ENCODE measurements around the gene CAPN3.
A peak's percentile ranks its signal among the peaks of the same experiment; 100 is the strongest.

The CAPN3 gene

DNA sequence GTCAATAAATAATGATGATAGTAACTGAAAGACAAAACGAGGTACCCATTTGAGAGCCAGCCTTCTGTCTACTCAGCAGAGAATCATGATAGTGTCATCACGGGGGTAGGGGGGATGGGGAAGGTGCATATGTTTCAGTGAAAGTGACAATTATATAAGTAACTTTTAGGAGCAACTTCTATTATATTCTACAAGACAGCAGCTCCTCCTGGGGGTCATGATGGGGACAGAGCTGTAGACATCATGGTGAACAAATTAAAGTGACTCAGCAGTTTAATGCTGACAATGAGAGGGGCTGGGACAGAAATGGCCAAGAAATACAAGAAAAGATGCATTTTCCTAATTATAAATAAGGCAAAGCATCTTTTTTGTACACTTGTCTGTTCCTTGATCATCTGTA is 11.8 kb downstream of the CAPN3 start:
- no peak for DNase-seq
- no peaks in the 10 kb centered on the region for H3K27me3 Mint-ChIP-seq
- H3K4me1 Mint-ChIP-seq: no peaks in the 10 kb centered on the region
- no peak overlapping the region for H3K27ac Mint-ChIP-seq
- no peak overlapping the region for H3K4me3 Mint-ChIP-seq
- ATAC-seq: no peak
- H3K9me3 Mint-ChIP-seq: no peaks in the 10 kb centered on the region

- Mint-ChIP-seq H3K9me3 (peaks cover 5 to 13% of the 10 kb centered on the region in 2 donors), H3K4me1 (no peaks in the 10 kb centered on the region), H3K27ac (no peak overlapping the region), H3K27me3 (no peaks in the 10 kb centered on the region), H3K4me3 (no peak overlapping the region)
- ATAC-seq (no peak), DNase-seq (no peak)
Observed at GRCh38 chr15:42373274-42373673, 14.0 kb downstream of the CAPN3 start.

DNA sequence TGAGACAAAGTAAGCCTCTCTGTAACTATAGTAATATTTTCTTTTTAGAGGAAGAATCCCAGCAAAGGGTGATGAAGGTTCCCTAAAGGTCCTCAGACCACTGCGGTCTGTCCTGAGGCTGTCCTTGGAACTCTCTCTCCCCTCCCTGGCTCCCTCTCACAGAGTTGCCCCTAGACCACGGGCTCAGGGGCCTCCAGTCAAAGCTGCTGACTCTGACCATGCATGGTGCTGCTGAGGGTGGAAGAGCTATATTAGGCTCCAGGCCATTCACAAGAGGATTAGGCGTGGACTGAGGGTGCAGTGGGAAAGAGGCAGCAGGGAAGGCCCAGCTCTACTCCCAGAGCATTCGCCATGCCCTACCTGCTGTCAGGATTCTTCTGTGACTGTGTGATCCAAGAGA is 14.6 kb downstream of the CAPN3 start:
- DNase-seq (no peak), ATAC-seq (no peak)
- Mint-ChIP-seq H3K9me3 (peaks cover 5 to 19% of the 10 kb centered on the region in 2 donors), H3K27ac (no peak overlapping the region), H3K4me3 (no peak overlapping the region), H3K27me3 (no peaks in the 10 kb centered on the region), H3K4me1 (no peaks in the 10 kb centered on the region)

DNA sequence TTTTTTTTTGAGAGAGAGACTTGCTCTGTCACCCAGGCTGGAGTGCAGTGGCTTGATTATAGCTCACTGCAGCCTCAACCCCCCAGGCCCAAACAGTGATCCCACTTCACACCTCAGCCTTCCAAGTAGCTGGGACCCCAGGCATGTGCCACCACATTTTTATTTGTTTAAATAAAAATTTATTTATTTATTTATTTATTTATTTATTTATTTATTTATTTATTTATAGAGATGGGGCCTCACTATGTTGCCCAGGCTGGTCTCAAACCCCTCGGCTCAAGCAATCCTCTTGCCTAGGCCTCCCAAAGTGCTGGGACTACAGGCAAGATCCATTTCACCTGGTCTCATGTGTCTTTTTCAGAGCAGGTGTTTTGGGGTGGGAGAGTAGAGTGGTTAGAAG is 15.5 kb downstream of the CAPN3 start:
- ATAC-seq: no peak
- Mint-ChIP-seq H3K4me1 (no peaks in the 10 kb centered on the region), H3K9me3 (peaks cover 5 to 19% of the 10 kb centered on the region in 2 donors), H3K27me3 (no peaks in the 10 kb centered on the region), H3K27ac (peak overlapping the region in 1 of 2 donors; percentile 63), H3K4me3 (no peak overlapping the region)
- DNase-seq: no peak

DNA sequence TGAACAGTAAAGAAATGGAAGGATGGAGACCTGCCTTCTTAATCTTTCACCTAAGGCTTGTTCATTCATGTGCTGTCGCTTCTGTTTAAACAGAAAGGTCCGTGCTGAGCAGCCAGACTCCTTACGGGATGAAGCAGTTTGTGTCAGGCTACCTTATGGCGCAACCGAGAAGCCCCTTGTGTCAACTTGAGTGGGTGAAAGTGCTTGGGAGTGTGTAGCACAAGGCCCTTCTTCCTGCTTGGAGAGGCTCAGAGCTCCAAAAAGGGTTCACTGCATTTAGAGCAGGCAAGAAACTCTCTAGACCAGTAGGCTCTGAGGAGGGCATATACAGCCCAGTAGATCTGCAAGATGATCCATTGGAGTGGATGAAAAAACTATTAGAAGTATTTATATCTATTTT is 16.0 kb downstream of the CAPN3 start:
- ATAC-seq (no peak), DNase-seq (no peak)
- Mint-ChIP-seq H3K9me3 (peaks cover 5 to 19% of the 10 kb centered on the region in 2 donors), H3K4me1 (no peaks in the 10 kb centered on the region), H3K27ac (no peak overlapping the region), H3K27me3 (no peaks in the 10 kb centered on the region), H3K4me3 (no peak overlapping the region)

- Mint-ChIP-seq H3K27me3 (no peaks in the 10 kb centered on the region), H3K4me1 (no peaks in the 10 kb centered on the region), H3K27ac (no peak overlapping the region), H3K4me3 (no peak overlapping the region), H3K9me3 (peaks cover 5 to 19% of the 10 kb centered on the region in 2 donors)
- DNase-seq (no peak), ATAC-seq (no peak)
Observed at GRCh38 chr15:42375941-42376340, 16.6 kb downstream of the CAPN3 start.

DNA sequence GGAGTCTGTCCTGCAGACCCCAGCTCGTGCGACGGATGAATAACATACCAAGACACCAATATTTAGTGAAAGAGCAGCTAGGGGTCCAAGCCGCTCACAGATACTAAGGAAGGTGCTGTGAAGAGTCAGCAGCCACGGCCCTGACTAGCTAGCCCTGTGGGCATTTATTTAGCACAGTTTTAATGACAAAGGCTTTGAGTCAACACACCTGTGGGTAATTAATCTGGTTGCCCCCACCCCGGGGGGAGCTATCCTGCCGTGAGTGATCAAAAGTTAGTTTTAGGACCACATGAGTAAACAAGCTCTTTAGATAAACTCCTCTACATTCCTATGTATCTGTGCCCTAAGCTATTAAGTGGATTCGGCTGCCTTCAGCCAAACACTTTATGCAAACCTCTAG is 18.7 kb downstream of the CAPN3 start:
- H3K27ac Mint-ChIP-seq: no peak overlapping the region
- peaks cover 5 to 19% of the 10 kb centered on the region in 2 donors for H3K9me3 Mint-ChIP-seq
- DNase-seq (no peak), ATAC-seq (no peak)
- no peaks in the 10 kb centered on the region for H3K27me3 Mint-ChIP-seq
- H3K4me1 Mint-ChIP-seq: no peaks in the 10 kb centered on the region
- no peak overlapping the region for H3K4me3 Mint-ChIP-seq

- ATAC-seq: no peak
- no peak overlapping the region for H3K4me3 Mint-ChIP-seq
- peak overlapping the region in 1 of 2 donors; percentile 47 for H3K27ac Mint-ChIP-seq
- DNase-seq: no peak
- H3K27me3 Mint-ChIP-seq: no peaks in the 10 kb centered on the region
- H3K4me1 Mint-ChIP-seq: no peaks in the 10 kb centered on the region
- H3K9me3 Mint-ChIP-seq: no peaks in the 10 kb centered on the region
Observed at GRCh38 chr15:42384597-42384996, 25.3 kb downstream of the CAPN3 start.

DNA sequence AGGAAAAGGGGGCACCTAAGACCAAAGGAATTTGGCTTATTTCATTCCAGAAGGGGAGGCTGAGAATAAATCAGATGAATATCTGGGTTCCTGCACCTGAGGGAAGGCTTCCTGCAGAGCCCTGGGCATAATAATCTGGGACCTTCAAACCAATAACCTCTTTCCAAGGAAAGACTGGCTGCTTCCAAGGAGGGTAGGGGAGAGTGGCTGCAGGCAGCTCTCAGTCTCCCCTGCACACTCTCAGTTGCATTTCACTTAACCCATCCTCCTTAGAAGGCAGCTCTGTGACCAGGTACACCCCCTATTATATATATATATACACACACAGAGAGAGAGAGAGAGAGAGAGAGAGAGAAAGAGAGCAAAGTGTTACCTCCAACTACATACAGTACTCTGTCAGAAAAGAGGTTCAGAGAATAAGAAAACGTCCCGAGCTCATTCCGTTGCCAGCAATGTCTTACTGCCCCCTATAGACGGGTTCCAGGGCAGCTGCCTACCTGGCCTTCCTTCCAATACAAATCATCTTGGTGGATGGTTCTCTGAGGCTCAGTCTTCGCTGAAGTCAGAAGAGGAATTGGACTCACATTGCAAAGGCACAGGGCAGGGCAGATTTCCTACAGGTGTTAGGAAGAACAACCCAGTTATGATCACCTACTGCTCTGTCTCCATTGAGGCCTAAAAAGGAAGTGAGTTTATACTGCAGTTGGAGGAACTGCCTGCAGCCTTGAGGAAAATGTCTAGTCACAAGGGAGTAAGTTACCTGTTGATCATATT is 26.1 kb downstream of the CAPN3 start:
- Mint-ChIP-seq H3K4me3 (no peak overlapping the region), H3K4me1 (no peaks in the 10 kb centered on the region), H3K27me3 (no peaks in the 10 kb centered on the region), H3K9me3 (no peaks in the 10 kb centered on the region), H3K27ac (no peak overlapping the region)
- ATAC-seq (peak; percentile 42), DNase-seq (peak in 1 of 2 donors; percentile 17)

GRCh38 chr15:42385980-42386700 is 26.8 kb downstream of the CAPN3 start:
- ATAC-seq: no peak
- Mint-ChIP-seq H3K9me3 (no peaks in the 10 kb centered on the region), H3K4me3 (no peak overlapping the region), H3K27ac (no peak overlapping the region), H3K4me1 (no peaks in the 10 kb centered on the region), H3K27me3 (no peaks in the 10 kb centered on the region)
- DNase-seq: no peak

DNA sequence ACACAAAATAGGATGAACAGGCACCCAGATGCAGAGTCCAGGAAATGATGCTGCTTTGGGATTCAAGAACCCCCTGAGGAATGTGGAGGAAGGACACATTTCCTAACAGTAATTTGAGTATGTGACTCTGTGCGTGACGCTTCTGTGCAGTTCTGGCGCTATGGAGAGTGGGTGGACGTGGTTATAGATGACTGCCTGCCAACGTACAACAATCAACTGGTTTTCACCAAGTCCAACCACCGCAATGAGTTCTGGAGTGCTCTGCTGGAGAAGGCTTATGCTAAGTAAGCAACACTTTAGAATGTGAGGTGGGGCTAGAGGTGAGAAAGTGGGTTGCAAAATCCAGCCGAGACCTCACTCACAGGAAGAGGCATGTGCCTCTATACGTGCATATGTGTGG is 28.3 kb downstream of the CAPN3 start:
- no peak for DNase-seq
- H3K9me3 Mint-ChIP-seq: no peaks in the 10 kb centered on the region
- no peak overlapping the region for H3K4me3 Mint-ChIP-seq
- no peaks in the 10 kb centered on the region for H3K4me1 Mint-ChIP-seq
- no peak overlapping the region for H3K27ac Mint-ChIP-seq
- no peaks in the 10 kb centered on the region for H3K27me3 Mint-ChIP-seq
- ATAC-seq: no peak

DNA sequence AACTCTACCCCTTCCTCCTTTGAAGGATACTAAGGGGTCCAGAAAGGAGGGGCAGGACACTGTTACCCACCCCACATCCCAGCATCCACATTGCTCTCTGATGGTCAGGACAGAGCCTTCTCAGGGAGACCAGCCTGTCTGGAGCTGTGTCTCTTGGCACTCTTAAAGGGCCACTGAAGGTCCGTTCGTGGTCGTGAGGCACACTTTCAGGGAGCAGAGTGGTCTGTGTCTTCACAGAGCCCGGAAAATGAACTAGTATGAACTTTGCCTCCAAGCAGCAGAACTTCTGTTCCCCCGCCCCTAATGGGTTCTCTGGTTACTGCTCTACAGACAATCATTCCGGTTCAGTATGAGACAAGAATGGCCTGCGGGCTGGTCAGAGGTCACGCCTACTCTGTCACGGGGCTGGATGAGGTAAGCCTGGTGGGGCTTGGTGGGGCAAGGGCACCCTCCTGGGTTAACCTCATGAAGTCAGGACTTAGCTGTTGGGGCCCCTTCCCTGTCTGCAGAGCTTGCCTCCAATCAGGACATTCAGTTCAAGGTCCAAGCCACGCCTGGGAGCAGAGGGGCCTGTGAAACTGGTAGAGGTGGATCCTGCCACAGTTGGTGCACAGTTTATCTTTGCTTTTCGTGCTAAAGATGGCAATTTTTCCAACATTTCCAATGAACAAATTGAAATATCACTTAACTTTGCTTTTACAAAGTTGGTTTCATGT is 33.2 kb downstream of the CAPN3 start:
- Mint-ChIP-seq H3K9me3 (no peaks in the 10 kb centered on the region), H3K27ac (no peak overlapping the region), H3K27me3 (no peaks in the 10 kb centered on the region), H3K4me1 (no peaks in the 10 kb centered on the region), H3K4me3 (no peak overlapping the region)
- no peak for DNase-seq
- ATAC-seq: no peak

DNA sequence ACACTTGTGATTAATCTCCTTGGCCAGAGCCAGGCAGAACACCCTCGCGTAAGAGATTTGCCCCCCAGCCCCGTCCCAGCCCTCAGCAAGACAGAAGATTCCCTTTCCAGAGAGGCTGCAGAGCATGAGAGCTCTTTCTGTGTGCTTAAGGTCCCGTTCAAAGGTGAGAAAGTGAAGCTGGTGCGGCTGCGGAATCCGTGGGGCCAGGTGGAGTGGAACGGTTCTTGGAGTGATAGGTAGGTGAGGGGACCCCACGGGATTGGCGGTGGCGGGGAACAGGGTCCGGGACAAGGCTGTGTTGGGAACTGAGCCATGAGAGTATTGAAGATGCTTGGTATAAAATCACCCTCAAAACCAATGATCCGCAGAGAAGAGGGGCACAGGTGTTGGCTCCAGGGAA is 34.8 kb downstream of the CAPN3 start:
- H3K9me3 Mint-ChIP-seq: no peaks in the 10 kb centered on the region

GRCh38 chr15:42395838-42396237 is 36.5 kb downstream of the CAPN3 start:
- no peaks in the 10 kb centered on the region for H3K27me3 Mint-ChIP-seq
- H3K4me3 Mint-ChIP-seq: no peak overlapping the region
- DNase-seq (no peak), ATAC-seq (no peak)
- H3K4me1 Mint-ChIP-seq: no peaks in the 10 kb centered on the region
- H3K9me3 Mint-ChIP-seq: no peaks in the 10 kb centered on the region
- H3K27ac Mint-ChIP-seq: no peak overlapping the region

More for the DNA sequence above, 34.8 kb downstream of the CAPN3 start:
- DNase-seq: no peak
- Mint-ChIP-seq H3K27me3 (no peaks in the 10 kb centered on the region), H3K27ac (no peak overlapping the region), H3K4me3 (no peak overlapping the region), H3K4me1 (no peaks in the 10 kb centered on the region)
- ATAC-seq: no peak

GRCh38 chr15:42401544-42402454 is 42.5 kb downstream of the CAPN3 start:
- H3K27me3 Mint-ChIP-seq: no peaks in the 10 kb centered on the region
- H3K9me3 Mint-ChIP-seq: no peaks in the 10 kb centered on the region
- peak overlapping the region in 1 of 2 donors; percentile 83 for H3K27ac Mint-ChIP-seq
- no peak for DNase-seq
- peaks cover 6% of the 10 kb centered on the region for H3K4me1 Mint-ChIP-seq
- peak; percentile 23 for ATAC-seq
- H3K4me3 Mint-ChIP-seq: peak overlapping the region; percentile 30 to 58

Measured in stimulated activated naive CD8-positive, alpha-beta T cell treated with anti-CD3 and anti-CD28 coated beads, Interleukin-15, amount 100 ng/mL, for 72 hours (primary cell).